GM23338 (cell line): Measurements from ENCODE around the gene NDRG2. TPM values are rescaled to one million over a fixed set of nuclear protein-coding genes. Genes with fewer than 3 reads are reported as not detected.

ENCODE experiments used
- ATAC-seq: fragments of 200-7000 bp; cut with Tn5 transposase; 3 replicates; pipeline ENCODE4 v1.9.1; 2020
- DNase-seq: peaks from one replicate; pipeline ENCODE4 v3.0.0-alpha.2; 2015; ENCODE audit warnings: low spot score
- H2AFZ ChIP-seq: fragments of 200-600 bp; sonication (generic); 2 replicates; pipeline ENCODE4 v1.8.0; 2016; ENCODE audit warnings: antibody characterized with exemption, mild to moderate bottlenecking, moderate library complexity
- H3F3A ChIP-seq: fragments of 200-600 bp; sonication (generic); replicated peaks from 2 replicates; pipeline ENCODE4 v1.8.0; 2017; ENCODE audit warnings: antibody characterized with exemption, mixed run types, low read depth
- H3K27ac ChIP-seq: fragments of 200-600 bp; sonication (generic); 2 replicates; pipeline ENCODE4 v1.6.1; 2016; ENCODE audit warnings: low read depth
- H3K27me3 ChIP-seq: fragments of 200-600 bp; sonication (generic); 2 replicates; pipeline ENCODE4 v1.8.0; 2016; ENCODE audit warnings: mild to moderate bottlenecking, mixed run types, moderate library complexity; ENCODE audit not compliant: insufficient read depth
- H3K36me3 ChIP-seq: fragments of 200-600 bp; sonication (generic); 2 replicates; pipeline ENCODE4 v1.8.0; 2016; ENCODE audit warnings: mild to moderate bottlenecking; ENCODE audit not compliant: insufficient read depth
- H3K4me1 ChIP-seq: fragments of 200-600 bp; sonication (generic); 2 replicates; pipeline ENCODE4 v1.8.0; 2016; ENCODE audit warnings: mild to moderate bottlenecking, moderate library complexity; ENCODE audit not compliant: insufficient read depth
- H3K4me2 ChIP-seq: fragments of 200-600 bp; sonication (generic); 2 replicates; pipeline ENCODE4 v1.7.1; 2017; ENCODE audit warnings: mixed run types
- H3K4me3 ChIP-seq: fragments of 200-600 bp; sonication (generic); 2 replicates; pipeline ENCODE4 v1.6.1; 2016; ENCODE audit warnings: mixed run types
- H3K79me2 ChIP-seq: fragments of 200-600 bp; sonication (generic); replicated peaks from 2 replicates; pipeline ENCODE4 v1.8.0; 2017; ENCODE audit warnings: mild to moderate bottlenecking; ENCODE audit not compliant: insufficient read depth
- H3K9me2 ChIP-seq: fragments of 200-600 bp; sonication (generic); 2 replicates; pipeline ENCODE4 v1.8.0; 2017; ENCODE audit not compliant: insufficient read depth
- H4K20me1 ChIP-seq: fragments of 200-600 bp; sonication (generic); replicated peaks from 2 replicates; pipeline ENCODE4 v1.8.0; 2017; ENCODE audit warnings: mild to moderate bottlenecking; ENCODE audit not compliant: insufficient read depth
- H3K27ac Mint-ChIP-seq: 2 replicates; pipeline ENCODE4 v1.8.0; 2020; ENCODE audit warnings: inconsistent platforms, mild to moderate bottlenecking, moderate library complexity, mixed read lengths
- H3K27me3 Mint-ChIP-seq: 3 replicates; pipeline ENCODE4 v1.8.0; 2022; ENCODE audit warnings: low read depth, mild to moderate bottlenecking, moderate library complexity, mixed read lengths, inconsistent platforms; ENCODE audit not compliant: insufficient read depth, poor library complexity
- H3K36me3 Mint-ChIP-seq: 3 replicates; pipeline ENCODE4 v1.8.0; 2021; ENCODE audit warnings: low read depth, mild to moderate bottlenecking, inconsistent platforms, moderate library complexity, mixed read lengths
- H3K4me1 Mint-ChIP-seq: 3 replicates; pipeline ENCODE4 v1.8.0; 2020; ENCODE audit warnings: mild to moderate bottlenecking, inconsistent platforms, mixed read lengths
- H3K4me3 Mint-ChIP-seq: 3 replicates; pipeline ENCODE4 v1.8.0; 2021; ENCODE audit warnings: moderate library complexity, mild to moderate bottlenecking, inconsistent platforms, mixed read lengths
- H3K9me3 Mint-ChIP-seq: 3 replicates; pipeline ENCODE4 v1.8.0; 2020; ENCODE audit warnings: moderate library complexity, mild to moderate bottlenecking, inconsistent platforms, mixed read lengths
- CREB1 ChIP-seq: fragments of 250-450 bp; sonication (Bioruptor Pico); IDR thresholded peaks from 2 replicates; pipeline ENCODE4 v1.5.0; 2020; ENCODE audit warnings: low read depth, mild to moderate bottlenecking, moderate library complexity
- CTCF ChIP-seq, 2 experiments: fragments of 200-600 bp in 1 of 2; sonication (generic) in 1 of 2; conservative IDR thresholded peaks; 2 replicates each; pipeline versions ENCODE4 v1.5.1 to v1.6.1; 2016 to 2017; ENCODE audit warnings: antibody characterized with exemption in 2 of 2, low read depth in 2 of 2, mild to moderate bottlenecking in 2 of 2, moderate library complexity in 1 of 2
- ETS1 ChIP-seq: IDR thresholded peaks from 2 replicates; pipeline ENCODE4 v1.6.1; 2016; ENCODE audit warnings: antibody characterized with exemption
- EZH2 ChIP-seq: fragments of 200-600 bp; sonication (generic); IDR thresholded peaks from one replicate; pipeline ENCODE4 v1.8.0; 2017; ENCODE audit warnings: antibody characterized with exemption, mild to moderate bottlenecking, low read depth; ENCODE audit not compliant: unreplicated experiment
- EZH2phosphoT487 ChIP-seq: fragments of 200-600 bp; sonication (generic); IDR thresholded peaks from one replicate; pipeline ENCODE4 v1.8.1; 2018; ENCODE audit warnings: antibody characterized with exemption; ENCODE audit not compliant: unreplicated experiment
- JUNB ChIP-seq: IDR thresholded peaks from one replicate; pipeline ENCODE4 v1.6.1; 2016; ENCODE audit warnings: antibody characterized with exemption; ENCODE audit not compliant: unreplicated experiment
- NANOG ChIP-seq: IDR thresholded peaks from 2 replicates; pipeline ENCODE4 v1.6.1; 2016; ENCODE audit warnings: antibody characterized with exemption, borderline replicate concordance
- REST ChIP-seq: IDR thresholded peaks from one replicate; pipeline ENCODE4 v1.6.1; 2018; ENCODE audit warnings: antibody characterized with exemption; ENCODE audit not compliant: unreplicated experiment
- STAT1 ChIP-seq: IDR thresholded peaks from one replicate; pipeline ENCODE4 v1.6.1; 2016; ENCODE audit warnings: antibody characterized with exemption; ENCODE audit not compliant: unreplicated experiment
- ZNF331 ChIP-seq: fragments of 250-450 bp; sonication (Bioruptor Pico); IDR thresholded peaks from 2 replicates; pipeline ENCODE4 v1.5.0; 2020; ENCODE audit warnings: low read depth, mild to moderate bottlenecking, moderate library complexity
- ZNF462 ChIP-seq: fragments of 250-450 bp; sonication (Bioruptor Pico); IDR thresholded peaks from 2 replicates; pipeline ENCODE4 v1.5.0; 2020; ENCODE audit warnings: mild to moderate bottlenecking, moderate library complexity
- polyA plus RNA-seq: library from polyadenylated mRNA; unstranded; fragments of >200 nt; fragmentation: Nextera tagmentation; extraction: Ambion mirVana; gene quantifications from 2 replicates; pipeline ENCODE4 v1.2.1, GENCODE V29; 2016
- total RNA-seq: library from RNA; depleted of rRNA; stranded (reverse); fragments of >200 nt; shearing (Covaris generic); gene quantifications from 2 replicates; pipeline ENCODE4 v1.2.3, GENCODE V29; 2014

NDRG2 gene
- total and polyA plus RNA-seq, 2 experiments from 2014 or later = 8.8 to 20.6 TPM

- Mint-ChIP-seq H3K4me3 (peak overlapping the region; percentile 52; the same call in 2 of the 3 replicates), H3K9me3 (no peaks in the 10 kb centered on the region; the same call in 2 of the 3 replicates), H3K36me3 (peaks cover 7% of the 10 kb centered on the region; the same call in 2 of the 3 replicates), H3K27ac (no peak overlapping the region), H3K27me3 (peaks cover 28% of the 10 kb centered on the region), H3K4me1 (peaks cover 39% of the 10 kb centered on the region)
- Histone ChIP-seq H3K4me1 (peaks cover 31% of the 10 kb centered on the region), H3F3A (peaks cover 7% of the 10 kb centered on the region; the same call in 1 of the 2 replicates), H2AFZ (peak overlapping the region; percentile 72), H3K79me2 (no peaks in the 10 kb centered on the region; the same call in 1 of the 2 replicates), H3K27me3 (peaks cover 30% of the 10 kb centered on the region), H4K20me1 (no peaks in the 10 kb centered on the region), H3K4me2 (peak overlapping the region; percentile 97), H3K4me3 (peak overlapping the region; percentile 70), H3K9me2 (peaks cover 6% of the 10 kb centered on the region; the same call in 1 of the 2 replicates), H3K27ac (no peak overlapping the region), H3K36me3 (no peaks in the 10 kb centered on the region)
- ATAC-seq = no peak
- DNase-seq = peak; percentile 37
- TF ChIP-seq REST = no peak
- no peak for TF ChIP-seq EZH2
- TF ChIP-seq NANOG = no peak
- TF ChIP-seq CREB1 (CRISPR knock-in tag) = no peak
- TF ChIP-seq ETS1 = no peak
- TF ChIP-seq EZH2phosphoT487 = no peak
- no peak for TF ChIP-seq ZNF462 (CRISPR knock-in tag)
- TF ChIP-seq CTCF (conservative IDR thresholded peaks at IDR 0.05; ENCODE audit: low read depth in 2 of 2) = no peak
- TF ChIP-seq JUNB = no peak
- no peak for TF ChIP-seq STAT1
- TF ChIP-seq ZNF331 (CRISPR knock-in tag) = no peak
Observed at GRCh38 chr14:21026988-21027315, 2.1 kb upstream of the NDRG2 start.
